WTC11 (cell line): ENCODE measurements around the gene LAPTM5. TPM values are rescaled to one million over a fixed set of nuclear protein-coding genes. Genes with fewer than 3 reads are reported as not detected.
A peak's percentile ranks its signal among the peaks of the same experiment; 100 is the strongest.

ENCODE experiments used
- ATAC-seq: fragments of 200-7000 bp; cut with Tn5 transposase; 2 replicates; pipeline ENCODE4 v1.10.0; 2021; ENCODE audit warnings: mild to moderate bottlenecking, moderate library complexity
- CTCF ChIA-PET: fragments of 300-600 bp; sonication (Branson Sonifier 250); formaldehyde crosslinking; loops from one replicate; lab custom pipeline; 2021; ENCODE audit warnings: antibody characterized with exemption; lab: Charles Lee
- POLR2A ChIA-PET: fragments of 350-600 bp; sonication (Branson Sonifier 250); formaldehyde crosslinking; loops from one replicate; lab custom pipeline; 2021; ENCODE audit warnings: antibody characterized with exemption; lab: Charles Lee
- DNase-seq: peaks from one replicate; pipeline ENCODE4 v3.0.0; 2021; ENCODE audit warnings: low spot score
- H3K27ac Mint-ChIP-seq: 2 replicates; pipeline ENCODE4 v1.8.0; 2021; ENCODE audit warnings: mixed read lengths
- H3K27me3 Mint-ChIP-seq: 2 replicates; pipeline ENCODE4 v1.8.0; 2021; ENCODE audit warnings: low read depth, mild to moderate bottlenecking, moderate library complexity, mixed read lengths
- H3K36me3 Mint-ChIP-seq: 2 replicates; pipeline ENCODE4 v1.8.0; 2021; ENCODE audit warnings: mixed read lengths
- H3K4me1 Mint-ChIP-seq: 2 replicates; pipeline ENCODE4 v1.8.0; 2022; ENCODE audit warnings: mixed read lengths
- H3K4me3 Mint-ChIP-seq: 2 replicates; pipeline ENCODE4 v1.8.0; 2021; ENCODE audit warnings: mild to moderate bottlenecking, moderate library complexity, mixed read lengths
- H3K9me3 Mint-ChIP-seq: 2 replicates; pipeline ENCODE4 v1.8.0; 2021; ENCODE audit warnings: mixed read lengths
- AFF4 ChIP-seq: sonication (generic); formaldehyde crosslinking; IDR thresholded peaks from 2 replicates; pipeline ENCODE4 v1.8.1; 2023; ENCODE audit warnings: mild to moderate bottlenecking, missing genetic modification reagents, borderline replicate concordance
- AR ChIP-seq: fragments of 250-450 bp; sonication (Bioruptor Pico); IDR thresholded peaks from 2 replicates; pipeline ENCODE4 v1.9.0; 2021; ENCODE audit warnings: mild to moderate bottlenecking
- E2F5 ChIP-seq: sonication (generic); formaldehyde crosslinking; IDR thresholded peaks from 2 replicates; pipeline ENCODE4 v1.8.1; 2022; ENCODE audit warnings: mild to moderate bottlenecking, moderate library complexity, missing genetic modification reagents
- ETV6 ChIP-seq: sonication (generic); formaldehyde crosslinking; IDR thresholded peaks from 2 replicates; pipeline ENCODE4 v1.8.1; 2022; ENCODE audit warnings: mild to moderate bottlenecking, missing genetic modification reagents
- HMGA2 ChIP-seq: fragments of 250-450 bp; sonication (Bioruptor Pico); IDR thresholded peaks from 2 replicates; pipeline ENCODE4 v1.4.0; 2021; ENCODE audit warnings: mild to moderate bottlenecking, moderate library complexity
- MLX ChIP-seq: sonication (generic); formaldehyde crosslinking; IDR thresholded peaks from 2 replicates; pipeline ENCODE4 v1.8.1; 2023; ENCODE audit warnings: mild to moderate bottlenecking, missing genetic modification reagents, moderate library complexity
- NFYB ChIP-seq: sonication (generic); formaldehyde crosslinking; conservative IDR thresholded peaks from 2 replicates; pipeline ENCODE4 v1.8.0; 2022; ENCODE audit warnings: low read depth, missing genetic modification reagents
- SP1 ChIP-seq: sonication (generic); formaldehyde crosslinking; conservative IDR thresholded peaks from 2 replicates; pipeline ENCODE4 v1.8.1; 2022; ENCODE audit warnings: missing genetic modification reagents
- STAT6 ChIP-seq: sonication (generic); formaldehyde crosslinking; conservative IDR thresholded peaks from 2 replicates; pipeline ENCODE4 v1.8.1; 2023; ENCODE audit warnings: mild to moderate bottlenecking, low read depth, missing genetic modification reagents, moderate library complexity
- TEAD1 ChIP-seq: sonication (generic); formaldehyde crosslinking; IDR thresholded peaks from 2 replicates; pipeline ENCODE4 v1.8.0; 2022; ENCODE audit warnings: mild to moderate bottlenecking, missing genetic modification reagents
- ZNF121 ChIP-seq: sonication (generic); formaldehyde crosslinking; IDR thresholded peaks from 2 replicates; pipeline ENCODE4 v1.8.0; 2023; ENCODE audit warnings: missing genetic modification reagents
- ZNF232 ChIP-seq: sonication (generic); formaldehyde crosslinking; IDR thresholded peaks from 2 replicates; pipeline ENCODE4 v1.8.0; 2022; ENCODE audit warnings: mild to moderate bottlenecking, missing genetic modification reagents
- ZNF425 ChIP-seq: fragments of 250-450 bp; sonication (Bioruptor Pico); conservative IDR thresholded peaks from 2 replicates; pipeline ENCODE4 v1.9.0; 2021; ENCODE audit warnings: mild to moderate bottlenecking
- total RNA-seq: library from RNA; stranded (reverse); gene quantifications from 3 replicates; pipeline ENCODE4 v1.2.3, GENCODE V29; 2021
- TF ChIP-seq, protein P1 (sequence below): fragments of 200-600 bp; IDR thresholded peaks from 2 replicates; pipeline ENCODE4 v1.8.0; 2022; ENCODE audit warnings: antibody characterized with exemption

LAPTM5 gene
- total RNA-seq, 1 experiment from 2014 or later = 1.3 TPM

- TF ChIP-seq AR (CRISPR knock-in tag) (no peak), E2F5 (CRISPR knock-in tag) (no peak)
- TF ChIP-seq, all 79 proteins: peak for 0
These were observed 33.4 kb downstream of the LAPTM5 start (continued) for GRCh38 chr1:30724175-30724574.

- CTCF ChIA-PET = interaction anchor here (0.8 to 6.7 kb wide), 10 partner anchors 9 to 187 kb away, joined by 3 to 89 read pairs (median 4); no protein-coding TSS in a partner anchor
- peak within 1 kb of the TSS; percentile 79 for H3K27ac Mint-ChIP-seq
- H3K36me3 Mint-ChIP-seq = no peaks in the 10 kb centered on the region
- H3K4me3 Mint-ChIP-seq = no peak within 1 kb of the TSS
- H3K9me3 Mint-ChIP-seq = no peaks in the 10 kb centered on the region
- no peaks in the 10 kb centered on the region for H3K27me3 Mint-ChIP-seq
- no peak for TF ChIP-seq ZNF425 (CRISPR knock-in tag)
- no peak for TF ChIP-seq MLX
- TF ChIP-seq ZNF232 (CRISPR knock-in tag) = no peak
- TF ChIP-seq ZNF121 (CRISPR knock-in tag) = no peak
- TF ChIP-seq TEAD1 (CRISPR knock-in tag) = no peak
- no peak for TF ChIP-seq HMGA2
- TF ChIP-seq SP1 (CRISPR knock-in tag) = no peak
- TF ChIP-seq, protein P1, sequence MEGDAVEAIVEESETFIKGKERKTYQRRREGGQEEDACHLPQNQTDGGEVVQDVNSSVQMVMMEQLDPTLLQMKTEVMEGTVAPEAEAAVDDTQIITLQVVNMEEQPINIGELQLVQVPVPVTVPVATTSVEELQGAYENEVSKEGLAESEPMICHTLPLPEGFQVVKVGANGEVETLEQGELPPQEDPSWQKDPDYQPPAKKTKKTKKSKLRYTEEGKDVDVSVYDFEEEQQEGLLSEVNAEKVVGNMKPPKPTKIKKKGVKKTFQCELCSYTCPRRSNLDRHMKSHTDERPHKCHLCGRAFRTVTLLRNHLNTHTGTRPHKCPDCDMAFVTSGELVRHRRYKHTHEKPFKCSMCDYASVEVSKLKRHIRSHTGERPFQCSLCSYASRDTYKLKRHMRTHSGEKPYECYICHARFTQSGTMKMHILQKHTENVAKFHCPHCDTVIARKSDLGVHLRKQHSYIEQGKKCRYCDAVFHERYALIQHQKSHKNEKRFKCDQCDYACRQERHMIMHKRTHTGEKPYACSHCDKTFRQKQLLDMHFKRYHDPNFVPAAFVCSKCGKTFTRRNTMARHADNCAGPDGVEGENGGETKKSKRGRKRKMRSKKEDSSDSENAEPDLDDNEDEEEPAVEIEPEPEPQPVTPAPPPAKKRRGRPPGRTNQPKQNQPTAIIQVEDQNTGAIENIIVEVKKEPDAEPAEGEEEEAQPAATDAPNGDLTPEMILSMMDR = no peak
- TF ChIP-seq ETV6 (CRISPR knock-in tag) = no peak
- TF ChIP-seq NFYB (CRISPR knock-in tag) = no peak
- no peak for TF ChIP-seq AFF4
- TF ChIP-seq STAT6 (CRISPR knock-in tag) = no peak
- H3K4me1 Mint-ChIP-seq = peaks cover 17% of the 10 kb centered on the region
- DNase-seq (no peak), ATAC-seq (no peak)
- POLR2A ChIA-PET = no interaction called here
These were observed 34.2 kb downstream of the LAPTM5 start, which contains the start of gene MATN1 for GRCh38 chr1:30723331-30723755. TSS of gene MATN1 (minus strand) at chr1:30723585. CDS start at chr1:30723551, 34 bp downstream.
